ENCODE data around the gene ING3. TPM values are rescaled to one million over a fixed set of nuclear protein-coding genes. Genes with fewer than 3 reads are reported as not detected.

The ING3 gene
- total and polyA plus RNA-seq, 2 of the 13 experiments (the other 11 are each of a cell fraction or from before 2014, with no cell fraction given) = 6.9 to 12.8 TPM

- TF ChIP-seq ZNF609 (CRISPR knock-in tag; IDR thresholded peaks at IDR 0.05; ENCODE audit: borderline replicate concordance) = peak; percentile 10; the same call in 1 of the 2 replicates
- peak; percentile 18; the same call in 1 of the 2 replicates for TF ChIP-seq ZBTB25 (CRISPR knock-in tag; IDR thresholded peaks at IDR 0.05)
- TF ChIP-seq ZNF883 (CRISPR knock-in tag; IDR thresholded peaks at IDR 0.05; ENCODE audit: not compliant biosample characterization) = peak; percentile 44
- TF ChIP-seq ZFP36L2 (CRISPR knock-in tag; IDR thresholded peaks at IDR 0.05) = no peak
- TF ChIP-seq SP4 (CRISPR knock-in tag; IDR thresholded peaks at IDR 0.05) = peak; percentile 78
- TF ChIP-seq NCOA5 (CRISPR knock-in tag; IDR thresholded peaks at IDR 0.05) = no peak
- peak; percentile 73 for TF ChIP-seq TEAD3 (CRISPR knock-in tag; optimal IDR thresholded peaks at IDR 0.05; ENCODE audit: borderline replicate concordance)
- 0 out of 2 replicates have a peak, but pooled peaks have one; percentile 18 for TF ChIP-seq ZC3H13 (CRISPR knock-in tag; IDR thresholded peaks at IDR 0.05)
- TF ChIP-seq MYPOP (CRISPR knock-in tag; IDR thresholded peaks at IDR 0.05) = peak; percentile 88; the same call in 1 of the 2 replicates
- peak; percentile 92 for TF ChIP-seq ZNF292 (CRISPR knock-in tag; IDR thresholded peaks at IDR 0.05; ENCODE audit: borderline replicate concordance, low read depth)
- TF ChIP-seq U2AF2 (IDR thresholded peaks at IDR 0.05; ENCODE audit: low read depth, low read length) = peak; percentile 75; the same call in 1 of the 2 replicates
- TF ChIP-seq FOSL2 (CRISPR knock-in tag; IDR thresholded peaks at IDR 0.05) = peak; percentile 45
- TF ChIP-seq TIGD3 (CRISPR knock-in tag; IDR thresholded peaks at IDR 0.05; ENCODE audit: borderline replicate concordance) = no peak
- TF ChIP-seq ISL2 (CRISPR knock-in tag; IDR thresholded peaks at IDR 0.05) = peak; percentile 41; the same call in 1 of the 2 replicates
- TF ChIP-seq HNRNPH1 (optimal IDR thresholded peaks at IDR 0.05; ENCODE audit: low read depth, low read length) = no peak
- TF ChIP-seq KDM5B (CRISPR knock-in tag; IDR thresholded peaks at IDR 0.05; ENCODE audit: borderline replicate concordance) = peak; percentile 38; the same call in 1 of the 2 replicates
- peak; percentile 55 for TF ChIP-seq TAF1 (CRISPR knock-in tag; IDR thresholded peaks at IDR 0.05)
- TF ChIP-seq ZFX (CRISPR knock-in tag; IDR thresholded peaks at IDR 0.05; ENCODE audit: low read depth) = peak; percentile 61; the same call in 1 of the 2 replicates
Observed at GRCh38 chr7:120950539-120951308, at the start of gene ING3 (continued).
